NT2/D1 (cell line): ENCODE measurements around the gene SEC22B.
"Not testable (repeated sequence)": the region's sequence is repeated elsewhere in the genome, so short reads cannot be mapped to it uniquely, and the experiment has no call there.

ENCODE experiments used
- DNase-seq: peaks from one replicate; pipeline ENCODE4 v3.0.0-alpha.2; 2011; ENCODE audit warnings: low read depth, low spot score
- H3K27me3 ChIP-seq: 2 replicates; pipeline ENCODE4 v1.6.0; 2011; ENCODE audit warnings: mild to moderate bottlenecking; ENCODE audit not compliant: insufficient read length, insufficient read depth
- H3K36me3 ChIP-seq: 2 replicates; pipeline ENCODE4 v1.6.1; 2011; ENCODE audit warnings: mild to moderate bottlenecking, low read length, mixed read lengths; ENCODE audit not compliant: insufficient read depth, insufficient read length
- H3K4me1 ChIP-seq: 2 replicates; pipeline ENCODE4 v1.5.1; 2011; ENCODE audit not compliant: insufficient read depth, insufficient read length
- H3K4me3 ChIP-seq: 2 replicates; pipeline ENCODE4 v1.5.1; 2011; ENCODE audit warnings: low read depth; ENCODE audit not compliant: insufficient read length
- H3K9ac ChIP-seq: 2 replicates; pipeline ENCODE4 v1.6.0; 2011; ENCODE audit warnings: low read depth; ENCODE audit not compliant: insufficient read length
- H3K9me3 ChIP-seq: 2 replicates; pipeline ENCODE4 v1.5.1; 2011; ENCODE audit warnings: mild to moderate bottlenecking, low read length; ENCODE audit not compliant: insufficient read depth
- SUZ12 ChIP-seq: IDR thresholded peaks from 2 replicates; pipeline ENCODE4 v1.6.1; 2011; ENCODE audit not compliant: insufficient read length, insufficient read depth; ENCODE audit errors: extremely low read depth
- YY1 ChIP-seq: IDR thresholded peaks from 2 replicates; pipeline ENCODE4 v1.6.1; 2011; ENCODE audit not compliant: insufficient read length, insufficient read depth
- ZNF274 ChIP-seq: IDR thresholded peaks from 2 replicates; pipeline ENCODE4 v1.6.1; 2011; ENCODE audit warnings: mild to moderate bottlenecking, low read depth, low read length

SEC22B gene

DNA sequence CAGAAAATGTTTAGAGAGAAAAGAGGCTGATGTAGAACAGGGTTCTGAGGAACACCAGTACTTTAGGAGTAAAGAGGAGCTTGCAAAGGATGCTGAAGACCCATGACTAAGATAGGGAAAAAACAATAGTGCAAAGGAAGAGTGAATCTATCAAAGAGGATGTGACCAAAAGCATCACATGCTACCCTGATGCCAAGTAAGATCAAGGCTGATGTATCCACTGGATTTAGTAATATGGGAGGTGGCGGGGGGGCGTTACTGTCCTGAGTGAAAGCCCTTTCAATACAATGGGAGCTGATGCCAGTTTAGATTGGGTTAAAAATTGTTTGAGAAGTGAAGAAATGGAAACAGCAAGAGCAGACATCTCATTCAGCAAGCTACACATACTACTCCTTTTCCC is 32.2 kb downstream of the SEC22B start:
- not testable (repeated sequence) for H3K4me1 ChIP-seq, H3K9me3 ChIP-seq, DNase-seq, H3K4me3 ChIP-seq, H3K36me3 ChIP-seq, H3K27me3 ChIP-seq, H3K9ac ChIP-seq

- DNase-seq, H3K36me3 ChIP-seq, H3K9ac ChIP-seq, H3K9me3 ChIP-seq, H3K4me1 ChIP-seq, H3K4me3 ChIP-seq, H3K27me3 ChIP-seq: not testable (repeated sequence)
These were observed 33.0 kb downstream of the SEC22B start for GRCh38 chr1:120143334-120143733.

GRCh38 chr1:120142512-120143263 is 33.6 kb downstream of the SEC22B start:
- H3K4me1 ChIP-seq, DNase-seq, H3K9ac ChIP-seq, H3K27me3 ChIP-seq, H3K4me3 ChIP-seq, H3K36me3 ChIP-seq, H3K9me3 ChIP-seq: not testable (repeated sequence)

DNA sequence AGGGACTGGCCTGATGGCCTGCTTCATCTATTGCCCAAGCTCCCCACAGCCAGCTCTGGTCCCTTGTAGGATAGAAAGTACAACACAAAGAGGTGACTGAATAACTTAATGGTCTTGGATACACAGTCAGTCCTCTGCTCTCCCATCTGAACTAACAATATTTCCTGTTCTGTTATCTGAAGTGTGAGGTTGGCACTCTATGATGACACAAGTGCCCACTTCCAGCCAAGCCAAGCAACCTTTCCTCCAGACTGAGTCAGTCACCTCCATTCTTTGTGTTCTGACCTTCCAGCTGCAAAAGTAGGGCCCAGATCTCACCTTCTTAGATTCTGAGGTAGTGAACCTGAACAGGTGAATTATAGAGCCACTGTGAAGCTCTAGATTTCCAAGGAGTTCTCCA is 34.5 kb downstream of the SEC22B start:
- H3K9ac ChIP-seq, H3K9me3 ChIP-seq, H3K4me3 ChIP-seq, H3K4me1 ChIP-seq, H3K27me3 ChIP-seq, DNase-seq, H3K36me3 ChIP-seq: not testable (repeated sequence)

DNA sequence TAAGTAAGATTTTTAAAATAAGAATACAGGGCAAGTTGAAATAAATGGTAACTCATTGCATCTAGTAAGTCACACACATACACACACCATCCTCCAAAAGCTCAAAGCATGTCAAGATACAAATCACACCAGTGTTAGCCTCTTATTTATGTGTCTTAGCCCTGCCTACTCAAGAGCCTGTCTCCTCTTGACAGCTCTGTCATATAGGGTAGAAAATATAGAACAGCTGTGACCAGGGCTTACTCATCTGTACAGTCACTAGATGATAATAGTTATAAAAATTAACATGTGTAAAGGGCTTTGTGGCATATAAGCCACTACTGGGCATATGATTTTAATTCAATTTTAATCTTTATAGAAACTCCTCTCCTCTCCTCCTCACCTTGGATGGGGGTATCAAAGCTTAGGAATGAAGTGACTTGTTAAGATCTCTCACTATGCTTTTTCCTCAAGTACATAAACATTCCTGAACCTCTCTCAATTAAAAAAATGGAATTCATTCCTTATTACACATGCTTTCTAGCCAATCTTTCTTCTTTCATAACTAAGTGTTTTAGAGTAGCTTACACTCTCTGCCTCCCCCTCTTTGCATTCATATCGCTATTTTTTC is 35.6 kb downstream of the SEC22B start:
- not testable (repeated sequence) for DNase-seq, H3K4me1 ChIP-seq, H3K4me3 ChIP-seq, H3K9me3 ChIP-seq, H3K27me3 ChIP-seq, H3K9ac ChIP-seq, H3K36me3 ChIP-seq

- not testable (repeated sequence) for DNase-seq, H3K9me3 ChIP-seq, H3K4me1 ChIP-seq, H3K4me3 ChIP-seq, H3K9ac ChIP-seq, H3K27me3 ChIP-seq, H3K36me3 ChIP-seq
These were observed 40.2 kb downstream of the SEC22B start for GRCh38 chr1:120136086-120136485.

- H3K4me3 ChIP-seq, H3K27me3 ChIP-seq, H3K36me3 ChIP-seq, H3K9me3 ChIP-seq, H3K9ac ChIP-seq, DNase-seq, H3K4me1 ChIP-seq: not testable (repeated sequence)
These were observed 42.4 kb downstream of the SEC22B start for GRCh38 chr1:120133928-120134325.

DNA sequence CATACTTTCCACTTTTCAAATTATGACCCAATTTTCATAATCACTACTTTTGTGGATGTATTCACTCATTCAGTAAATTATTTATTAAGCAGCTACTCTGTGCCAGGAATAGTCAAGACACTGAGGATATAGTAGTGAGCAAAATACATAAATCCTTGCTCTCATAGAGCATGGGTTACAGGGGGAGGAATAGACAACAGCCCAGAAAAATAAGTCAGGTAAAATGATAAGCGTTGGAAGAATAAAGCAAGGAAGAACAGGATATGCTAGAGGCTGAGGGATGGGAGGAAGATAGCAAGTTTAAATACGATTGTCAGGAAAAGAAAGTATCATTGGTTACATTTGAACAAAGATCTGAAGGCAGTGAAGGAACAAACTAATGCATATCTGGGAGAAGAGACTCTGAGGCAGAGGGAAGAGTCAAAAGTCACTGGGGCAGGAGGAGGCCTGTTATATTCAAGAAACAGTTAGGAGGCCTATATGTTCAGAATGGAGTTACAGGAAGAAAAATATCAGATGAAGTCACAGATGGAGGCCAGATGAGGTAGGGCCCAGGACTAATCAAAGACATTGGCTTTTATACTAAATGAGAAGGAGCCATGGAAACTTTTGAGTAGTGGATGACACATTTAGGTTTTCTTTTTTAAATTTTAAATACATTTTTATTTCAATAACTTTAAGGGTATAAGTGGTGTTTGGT is 42.9 kb downstream of the SEC22B start:
- no peak for DNase-seq
- Histone ChIP-seq H3K9me3 (no peaks in the 10 kb centered on the region), H3K36me3 (no peaks in the 10 kb centered on the region), H3K4me1 (no peaks in the 10 kb centered on the region), H3K4me3 (no peak overlapping the region), H3K27me3 (no peaks in the 10 kb centered on the region), H3K9ac (no peak overlapping the region)
- no peak for TF ChIP-seq ZNF274
- no peak for TF ChIP-seq YY1
- no peak for TF ChIP-seq SUZ12

DNA sequence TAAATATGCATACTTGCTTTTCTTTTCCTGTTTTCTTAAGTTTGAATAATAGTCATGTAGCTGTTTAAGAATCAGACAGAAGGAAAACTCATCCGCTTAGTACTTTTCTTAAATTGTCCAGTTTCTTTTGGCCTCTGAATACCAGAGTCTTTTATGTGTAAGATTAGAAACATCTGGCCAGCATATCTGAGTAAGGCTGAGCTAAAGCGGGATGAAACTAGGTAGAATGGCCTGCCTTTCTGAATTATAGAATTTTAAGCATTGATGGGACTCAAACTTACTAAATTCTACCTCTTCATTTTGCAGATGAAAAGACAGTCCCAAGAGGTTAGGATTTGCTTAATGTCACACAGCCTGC is 43.9 kb downstream of the SEC22B start:
- H3K4me3 ChIP-seq, DNase-seq, H3K4me1 ChIP-seq, H3K9ac ChIP-seq, H3K9me3 ChIP-seq, H3K27me3 ChIP-seq, H3K36me3 ChIP-seq: not testable (repeated sequence)

- H3K4me3 ChIP-seq, H3K9ac ChIP-seq, H3K36me3 ChIP-seq, H3K9me3 ChIP-seq, H3K27me3 ChIP-seq, DNase-seq, H3K4me1 ChIP-seq: not testable (repeated sequence)
These were observed 44.5 kb downstream of the SEC22B start for GRCh38 chr1:120131611-120132405.

GRCh38 chr1:120127921-120128320 is 48.4 kb downstream of the SEC22B start:
- H3K9me3 ChIP-seq, DNase-seq, H3K36me3 ChIP-seq, H3K27me3 ChIP-seq, H3K4me3 ChIP-seq, H3K9ac ChIP-seq, H3K4me1 ChIP-seq: not testable (repeated sequence)
